NAMALWA (cell line): Measurements from ENCODE around the gene EGFL7.

Source experiments
- DNase-seq: peaks from one replicate; pipeline ENCODE4 v3.0.0-alpha.2; 2015; ENCODE audit warnings: low spot score

The EGFL7 gene

DNA sequence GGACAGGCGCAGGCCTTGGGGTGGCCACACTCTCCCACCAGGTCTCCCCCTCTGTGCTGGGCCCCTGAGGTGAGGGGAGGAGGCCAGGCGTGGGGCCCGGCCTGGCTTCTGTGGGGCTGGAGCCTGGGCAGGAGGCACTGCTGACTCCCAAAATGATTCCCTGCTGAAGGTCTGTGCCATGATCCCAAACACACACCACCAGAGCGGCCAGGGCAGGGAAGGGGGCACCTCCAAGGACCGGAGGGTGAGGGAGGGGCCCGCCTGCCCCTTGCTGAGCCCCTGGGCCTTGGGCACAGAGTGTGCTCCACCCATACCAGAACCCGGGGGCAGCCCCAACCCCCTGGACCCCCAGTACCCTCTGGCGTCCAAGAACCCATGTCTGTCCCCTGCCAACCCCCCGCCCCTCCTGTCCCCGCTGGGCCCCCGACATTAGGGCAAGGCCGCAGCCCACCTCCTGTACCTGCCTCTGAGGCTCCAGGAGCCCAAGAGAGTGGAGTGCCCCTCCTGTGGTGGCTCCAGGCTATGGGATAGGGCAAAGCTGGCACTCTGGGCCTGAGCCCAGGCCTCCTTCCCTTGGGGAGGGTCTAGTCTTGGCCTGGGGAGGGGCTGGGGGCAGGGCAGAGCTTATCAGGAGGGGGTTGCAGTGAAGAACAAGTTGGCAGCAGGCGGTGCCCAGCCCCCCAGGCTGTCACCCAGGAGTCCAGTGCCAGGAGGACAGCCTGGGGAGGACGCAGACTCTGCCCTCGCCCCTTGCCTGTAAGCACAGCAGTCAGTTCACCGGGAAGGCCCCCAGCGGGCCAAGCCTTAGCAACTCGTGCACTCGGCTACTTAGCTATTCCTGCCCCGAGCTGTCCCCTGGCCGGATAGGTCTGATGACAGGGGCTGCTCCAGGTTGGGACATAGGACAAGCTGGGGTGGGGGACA, 2.6 kb upstream of the EGFL7 start:
- no peak for DNase-seq

DNA sequence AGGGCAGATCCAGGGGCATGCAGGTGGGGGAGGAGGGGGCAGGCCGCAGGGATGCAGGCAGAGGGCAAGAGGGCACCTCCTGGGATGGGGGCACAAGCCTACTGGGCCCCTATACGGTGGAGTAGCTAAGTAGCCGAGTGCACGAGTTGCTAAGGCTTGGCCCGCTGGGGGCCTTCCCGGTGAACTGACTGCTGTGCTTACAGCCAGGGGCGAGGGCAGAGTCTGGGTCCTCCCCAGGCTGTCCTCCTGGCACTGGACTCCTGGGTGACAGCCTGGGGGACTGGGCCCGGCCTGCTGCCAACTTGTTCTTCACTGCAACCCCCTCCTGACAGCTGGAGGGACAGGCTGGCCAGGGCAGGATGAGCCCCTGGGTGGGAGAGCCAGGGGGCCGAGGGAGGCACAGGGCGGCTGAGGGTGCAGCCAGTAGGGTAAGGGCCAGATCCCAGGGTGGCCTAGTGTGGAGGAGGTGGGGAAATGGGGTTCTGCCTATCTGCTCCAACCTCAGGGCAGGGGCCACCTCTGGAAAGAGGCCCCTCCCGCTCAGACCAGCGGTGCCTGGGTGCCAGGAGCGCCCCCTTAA, 1.7 kb upstream of the EGFL7 start:
- DNase-seq, result no peak

DNA sequence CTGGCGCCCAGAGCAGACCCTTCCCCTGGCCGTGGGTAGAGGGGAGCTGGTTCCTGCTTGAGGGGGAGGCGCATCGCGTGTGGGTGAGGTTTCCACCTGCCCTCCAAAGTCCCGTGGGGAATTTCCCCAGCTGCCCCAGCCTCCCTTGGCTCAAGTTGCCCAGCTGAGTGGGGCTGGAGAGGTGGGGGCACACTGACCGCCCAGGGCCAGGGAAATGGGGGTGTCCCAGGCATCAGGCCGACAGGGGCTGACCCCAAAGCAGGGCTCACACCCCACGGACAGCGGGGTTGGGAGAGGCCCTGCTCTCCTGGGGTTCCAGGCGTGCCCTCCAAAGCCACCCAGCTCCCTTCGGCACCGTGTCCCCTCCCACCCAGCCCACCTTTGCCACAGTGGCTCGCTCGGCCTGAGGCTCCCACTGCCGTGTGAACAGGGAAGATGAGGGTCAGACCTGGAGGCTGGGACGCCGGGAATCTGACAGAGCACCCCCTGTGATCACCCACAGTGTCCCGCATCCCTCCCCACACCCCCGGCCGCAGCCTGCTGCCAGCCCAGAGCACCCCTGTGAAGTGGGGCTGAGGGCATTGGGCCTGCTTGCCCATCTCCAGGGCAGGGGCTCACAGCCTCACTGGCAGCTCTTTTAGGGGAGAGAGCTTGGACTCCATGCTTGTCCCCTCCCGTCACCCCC, 933 bp upstream of the EGFL7 start:
- DNase-seq, result no peak

GRCh38 chr9:136662326-136662655, 425 bp upstream of the EGFL7 start:
- DNase-seq, result no peak

GRCh38 chr9:136664000-136664915, 1.5 kb downstream of the EGFL7 start:
- DNase-seq, result no peak

GRCh38 chr9:136665111-136665703, 2.5 kb downstream of the EGFL7 start:
- no peak for DNase-seq

DNA sequence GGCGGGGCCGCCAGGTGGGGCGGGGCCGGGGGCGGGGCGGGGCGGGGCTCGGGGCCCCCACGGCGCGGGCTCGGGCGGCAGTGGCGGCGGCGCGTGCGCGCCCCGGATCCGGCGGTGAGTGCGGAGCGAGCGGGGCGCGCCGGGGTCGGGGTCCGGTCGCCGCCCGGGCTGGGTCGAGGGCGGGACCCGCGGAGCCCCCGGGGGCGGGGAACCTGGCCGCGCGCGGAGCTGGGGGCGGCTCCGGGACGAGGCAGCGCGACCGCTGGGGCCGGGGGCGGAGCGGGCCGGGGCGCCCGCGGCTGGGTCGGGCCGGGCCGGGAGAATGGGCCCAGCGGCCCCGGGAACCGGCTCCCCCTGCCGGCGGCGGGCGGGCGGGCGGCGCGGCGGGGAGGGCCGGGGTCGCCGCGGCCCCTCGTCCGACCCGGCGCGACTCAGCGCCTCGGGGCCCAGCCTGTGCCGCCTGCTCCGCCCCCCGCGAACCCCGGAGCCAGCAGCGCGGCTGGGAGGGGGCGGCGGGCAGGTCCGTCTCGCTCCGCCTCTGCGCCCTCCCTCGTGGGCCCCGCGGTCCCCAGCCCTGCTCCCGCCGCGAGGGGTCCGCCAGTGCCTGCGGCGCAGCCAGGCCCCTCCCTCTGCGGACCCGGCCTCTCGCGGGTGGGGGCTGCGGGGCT, 3.1 kb downstream of the EGFL7 start:
- no peak for DNase-seq

DNA sequence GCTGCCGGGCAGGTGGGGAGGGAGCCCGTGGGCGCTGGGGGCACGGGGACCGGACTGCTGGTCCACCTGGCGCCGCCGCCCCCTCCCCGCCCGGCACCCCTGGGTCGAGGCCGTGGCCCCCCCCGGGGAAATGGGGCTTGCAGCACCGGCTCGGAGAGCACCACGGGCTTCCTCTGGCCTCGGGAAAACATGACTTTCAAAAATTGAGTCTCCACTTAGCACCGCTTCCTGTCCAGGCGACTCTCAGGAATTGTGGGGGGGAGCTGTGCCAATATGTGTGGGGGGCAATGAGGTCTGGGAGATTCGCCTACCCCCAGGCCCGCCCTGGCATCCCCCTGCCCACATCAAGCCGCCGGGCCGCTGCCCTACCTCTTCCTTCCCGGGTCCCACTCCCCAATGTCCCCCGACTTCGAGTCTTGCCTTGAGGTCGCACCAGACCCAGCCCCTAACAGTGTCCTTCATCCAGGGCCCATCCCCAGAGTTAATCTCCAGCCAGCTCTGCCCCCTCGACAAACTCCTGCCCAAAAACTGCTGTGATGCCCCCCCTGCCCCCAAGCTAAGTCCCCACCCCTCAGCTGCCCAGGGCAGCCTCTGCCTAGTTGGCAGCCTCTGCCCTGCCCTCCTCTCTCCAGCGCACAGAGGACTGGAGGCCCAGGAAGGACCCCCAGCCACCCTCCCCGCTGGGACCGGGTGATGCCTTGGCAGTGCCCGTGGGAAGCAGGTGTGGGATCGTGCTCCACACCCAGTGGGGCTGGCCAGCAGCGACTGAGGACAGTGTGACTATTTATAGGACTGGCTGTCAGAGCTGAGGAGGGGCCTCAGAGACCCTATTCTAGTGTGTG, 3.9 kb downstream of the EGFL7 start:
- no peak for DNase-seq

GRCh38 chr9:136667214-136667939, 4.7 kb downstream of the EGFL7 start:
- no peak for DNase-seq

- peak; percentile 43 for DNase-seq
Observed at GRCh38 chr9:136667940-136668760, 5.4 kb downstream of the EGFL7 start.

DNA sequence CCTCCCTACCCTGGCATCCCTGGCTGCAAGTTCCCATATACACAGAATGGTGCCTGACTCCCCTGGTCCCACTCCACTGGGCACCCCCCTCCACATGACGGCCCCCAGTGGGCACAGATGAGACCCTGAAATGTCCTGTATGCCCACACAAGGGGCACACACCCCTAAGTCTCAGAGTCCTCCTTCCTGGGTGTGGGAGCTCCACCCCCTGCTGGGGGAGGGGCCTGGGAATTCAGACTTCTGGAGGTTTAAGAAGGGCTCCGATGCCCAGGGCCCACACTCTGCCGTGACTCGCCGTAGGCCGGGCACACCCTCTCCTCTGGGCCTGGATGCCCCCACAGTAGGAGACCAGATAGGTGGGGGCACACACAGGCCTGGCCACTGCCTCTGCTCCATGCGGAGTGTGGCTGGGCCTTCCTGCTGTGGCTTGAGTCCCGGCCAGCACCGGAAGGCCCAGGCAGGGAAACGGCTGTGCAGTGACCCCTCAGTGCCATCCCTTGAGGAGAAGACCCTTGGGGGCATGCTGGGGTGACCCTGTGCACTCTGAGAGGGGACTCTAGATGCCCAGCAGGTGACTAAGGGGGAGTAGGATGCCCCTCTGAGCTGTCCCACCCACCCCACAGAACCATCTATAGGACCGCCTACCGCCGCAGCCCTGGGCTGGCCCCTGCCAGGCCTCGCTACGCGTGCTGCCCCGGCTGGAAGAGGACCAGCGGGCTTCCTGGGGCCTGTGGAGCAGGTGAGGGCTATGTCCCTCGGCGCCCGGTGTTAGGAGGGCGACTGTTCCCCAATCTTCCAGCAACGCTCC, 6.5 kb downstream of the EGFL7 start:
- DNase-seq, result peak; percentile 48

DNA sequence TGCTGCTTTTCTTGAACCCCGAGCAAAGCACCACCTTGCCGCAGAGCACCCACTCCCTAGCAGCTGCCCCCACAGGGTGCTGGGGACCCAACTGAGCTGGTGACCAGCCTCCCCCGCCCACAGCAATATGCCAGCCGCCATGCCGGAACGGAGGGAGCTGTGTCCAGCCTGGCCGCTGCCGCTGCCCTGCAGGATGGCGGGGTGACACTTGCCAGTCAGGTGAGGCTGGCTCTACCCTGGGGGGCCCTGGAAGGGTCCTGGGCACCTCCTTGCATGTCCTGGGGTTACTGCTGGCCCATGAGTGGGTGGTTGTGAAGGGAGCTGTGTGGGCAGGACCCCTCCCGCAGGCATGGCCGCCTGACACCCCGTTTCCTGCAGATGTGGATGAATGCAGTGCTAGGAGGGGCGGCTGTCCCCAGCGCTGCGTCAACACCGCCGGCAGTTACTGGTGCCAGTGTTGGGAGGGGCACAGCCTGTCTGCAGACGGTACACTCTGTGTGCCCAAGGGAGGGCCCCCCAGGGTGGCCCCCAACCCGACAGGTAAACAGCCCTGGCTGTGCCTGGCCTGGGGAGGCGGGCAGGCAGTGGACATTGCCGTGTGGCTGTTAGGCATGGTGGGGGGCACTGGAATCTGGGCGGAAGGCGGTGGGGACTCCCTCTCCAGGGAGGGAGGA, 7.2 kb downstream of the EGFL7 start:
- no peak for DNase-seq

DNA sequence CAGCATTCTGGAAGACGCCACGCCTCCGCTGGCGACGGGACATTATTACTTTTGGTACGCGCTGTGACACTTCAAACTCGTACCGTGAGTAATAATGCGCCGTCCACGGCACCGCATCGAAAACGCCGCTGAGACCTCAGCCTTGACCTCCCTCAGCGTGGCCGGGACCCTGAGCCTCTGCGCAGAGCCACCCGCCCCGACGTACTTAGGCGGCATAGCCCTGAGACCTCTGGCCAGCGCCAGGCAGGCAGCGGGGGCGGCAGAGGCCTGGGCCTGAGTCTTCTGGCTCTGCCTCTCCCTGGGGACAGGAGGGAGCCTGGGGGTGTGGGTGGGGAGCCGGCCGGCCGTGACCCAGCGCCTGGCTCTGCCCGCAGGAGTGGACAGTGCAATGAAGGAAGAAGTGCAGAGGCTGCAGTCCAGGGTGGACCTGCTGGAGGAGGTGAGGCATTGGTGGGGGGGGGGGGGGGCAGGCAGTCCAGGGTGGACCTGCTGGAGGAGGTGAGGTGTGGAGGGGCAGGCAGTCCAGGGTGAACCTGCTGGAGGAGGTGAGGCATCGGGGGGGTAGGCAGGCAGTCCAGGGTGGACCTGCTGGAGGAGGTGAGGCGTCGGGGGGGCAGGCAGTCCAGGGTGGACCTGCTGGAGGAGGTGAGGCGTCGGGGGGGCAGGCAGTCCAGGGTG, 8.0 kb downstream of the EGFL7 start:
- no peak for DNase-seq

DNA sequence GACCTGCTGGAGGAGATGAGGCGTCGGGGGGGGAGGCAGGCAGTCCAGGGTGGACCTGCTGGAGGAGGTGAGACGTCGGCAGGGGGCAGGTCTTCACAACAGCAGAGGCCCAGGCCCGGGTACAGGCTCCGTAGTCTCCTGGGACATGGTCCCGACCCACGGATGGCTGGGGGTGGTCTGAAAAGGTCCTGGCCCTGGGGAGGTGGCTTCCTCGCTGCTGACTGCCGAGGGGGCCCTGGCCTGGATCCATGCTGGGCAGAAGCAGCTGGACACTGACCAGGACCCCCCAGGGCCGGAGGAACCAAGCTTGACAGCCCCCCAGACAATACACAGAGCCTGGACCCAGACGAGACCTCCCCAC, 8.5 kb downstream of the EGFL7 start:
- DNase-seq, result no peak

DNA sequence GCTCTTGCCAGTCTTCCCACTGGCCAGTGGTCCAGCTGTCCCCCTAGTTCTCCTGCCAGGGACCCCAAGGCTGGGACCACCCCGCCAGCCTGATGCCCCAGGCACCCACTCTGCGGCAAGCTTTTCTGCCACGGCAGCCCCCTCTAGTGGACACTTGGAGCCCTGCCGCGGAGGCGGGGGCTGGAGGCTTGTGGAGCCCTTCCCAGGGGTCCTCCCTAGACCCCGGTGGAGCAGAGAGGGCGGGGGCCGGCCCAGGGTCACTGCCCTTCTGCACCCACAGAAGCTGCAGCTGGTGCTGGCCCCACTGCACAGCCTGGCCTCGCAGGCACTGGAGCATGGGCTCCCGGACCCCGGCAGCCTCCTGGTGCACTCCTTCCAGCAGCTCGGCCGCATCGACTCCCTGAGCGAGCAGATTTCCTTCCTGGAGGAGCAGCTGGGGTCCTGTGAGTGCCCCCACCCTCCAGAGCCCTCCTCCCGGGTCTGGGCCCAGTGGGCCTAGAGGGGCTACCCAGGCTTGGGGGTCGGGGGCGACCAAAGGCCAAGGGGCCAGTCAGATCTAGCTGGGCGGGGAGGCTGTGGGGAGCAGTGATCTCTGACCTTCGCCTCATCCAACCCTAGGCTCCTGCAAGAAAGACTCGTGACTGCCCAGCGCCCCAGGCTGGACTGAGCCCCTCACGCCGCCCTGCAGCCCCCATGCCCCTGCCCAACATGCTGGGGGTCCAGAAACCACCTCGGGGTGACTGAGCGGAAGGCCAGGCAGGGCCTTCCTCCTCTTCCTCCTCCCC, 9.1 kb downstream of the EGFL7 start:
- peak; percentile 62 for DNase-seq
